Measurements from ENCODE around the gene METTL25. TPM values are rescaled to one million over a fixed set of nuclear protein-coding genes. Genes with fewer than 3 reads are reported as not detected.
A peak's percentile ranks its signal among the peaks of the same experiment; 100 is the strongest.

The METTL25 gene
- polyA plus RNA-seq, 4 donors: 4.3 to 12.1 (median 9.8) TPM

- Histone ChIP-seq H3K9me3 (ENCODE audit: control insufficient read depth in 2 of 2, insufficient read depth in 1 of 2, low read depth in 1 of 2, low read length in 1 of 2) (no peaks in the 10 kb centered on the region), H3K4me1 (ENCODE audit: control insufficient read depth in 3 of 3, insufficient read depth in 2 of 3, low read depth in 1 of 3, low read length in 2 of 3) (no peaks in the 10 kb centered on the region), H3K27me3 (ENCODE audit: control insufficient read depth in 3 of 3, insufficient read depth in 3 of 3, low read length in 3 of 3) (no peaks in the 10 kb centered on the region), H3K36me3 (ENCODE audit: control insufficient read depth in 3 of 3, insufficient read depth in 2 of 3, low read depth in 1 of 3, low read length in 3 of 3) (no peaks in the 10 kb centered on the region), H3K27ac (ENCODE audit: low read depth in 1 of 3, low read length in 2 of 3) (no peak overlapping the region), H3K4me3 (ENCODE audit: low read depth in 1 of 3, low read length in 3 of 3) (no peak overlapping the region)
- DNase-seq (no peak), FAIRE-seq (no peak)
- WGBS, 3 donors: 96 to 97% (median 97%) methylated on average over 1 of the region's 1 CpG
Measured at GRCh38 chr12:82412246-82412645, 53.9 kb downstream of the METTL25 start.

DNA sequence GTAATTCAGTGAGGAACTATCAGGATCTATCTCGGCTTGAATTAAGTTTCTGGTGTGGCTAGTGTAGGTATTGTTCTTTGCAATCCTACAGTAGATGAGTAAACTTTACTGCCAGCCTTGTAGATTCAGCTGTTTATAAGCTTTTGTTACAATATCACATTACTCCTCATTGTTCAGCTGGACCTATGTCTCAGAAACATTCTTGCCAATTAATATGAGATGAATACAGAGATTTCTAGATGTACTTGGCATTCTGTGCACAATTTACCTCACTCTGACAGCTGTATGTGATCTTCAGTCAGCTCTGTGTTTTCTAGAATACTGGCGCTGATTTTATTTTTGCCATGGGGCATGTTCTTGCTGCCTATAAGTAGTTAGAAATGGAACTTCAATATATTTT is 55.7 kb downstream of the METTL25 start:
- Histone ChIP-seq H3K27ac (ENCODE audit: low read depth in 1 of 3, low read length in 2 of 3) (no peak overlapping the region), H3K36me3 (ENCODE audit: control insufficient read depth in 3 of 3, insufficient read depth in 2 of 3, low read depth in 1 of 3, low read length in 3 of 3) (no peaks in the 10 kb centered on the region), H3K4me1 (ENCODE audit: control insufficient read depth in 3 of 3, insufficient read depth in 2 of 3, low read depth in 1 of 3, low read length in 2 of 3) (no peaks in the 10 kb centered on the region), H3K9me3 (ENCODE audit: control insufficient read depth in 2 of 2, insufficient read depth in 1 of 2, low read depth in 1 of 2, low read length in 1 of 2) (no peaks in the 10 kb centered on the region), H3K27me3 (ENCODE audit: control insufficient read depth in 3 of 3, insufficient read depth in 3 of 3, low read length in 3 of 3) (no peaks in the 10 kb centered on the region), H3K4me3 (ENCODE audit: low read depth in 1 of 3, low read length in 3 of 3) (no peak overlapping the region)
- FAIRE-seq: no peak
- WGBS, 3 donors: 93 to 98% (median 94%) methylated on average over 2 of the region's 2 CpGs
- no peak for DNase-seq

DNA sequence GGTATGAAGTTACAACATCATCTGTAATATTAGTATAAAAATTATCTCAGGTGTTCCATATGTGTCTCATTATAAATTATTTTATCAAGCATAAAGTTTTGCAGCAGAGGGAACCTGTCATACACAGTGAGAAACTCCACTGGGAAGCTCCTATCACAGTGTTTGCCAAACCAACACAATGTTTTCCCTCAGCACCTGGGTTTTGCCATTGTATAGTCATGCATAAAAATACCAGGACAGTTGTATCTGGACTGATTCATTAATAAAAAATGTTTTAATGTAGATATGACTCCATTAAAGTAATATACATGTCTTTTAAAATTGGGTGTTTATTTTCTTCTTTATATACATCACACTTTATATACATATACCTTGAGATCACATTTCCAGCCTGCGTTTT is 56.6 kb downstream of the METTL25 start:
- no peak for FAIRE-seq
- Histone ChIP-seq H3K9me3 (ENCODE audit: control insufficient read depth in 2 of 2, insufficient read depth in 1 of 2, low read depth in 1 of 2, low read length in 1 of 2) (no peaks in the 10 kb centered on the region), H3K27ac (ENCODE audit: low read depth in 1 of 3, low read length in 2 of 3) (no peak overlapping the region), H3K36me3 (ENCODE audit: control insufficient read depth in 3 of 3, insufficient read depth in 2 of 3, low read depth in 1 of 3, low read length in 3 of 3) (no peaks in the 10 kb centered on the region), H3K4me1 (ENCODE audit: control insufficient read depth in 3 of 3, insufficient read depth in 2 of 3, low read depth in 1 of 3, low read length in 2 of 3) (no peaks in the 10 kb centered on the region), H3K27me3 (ENCODE audit: control insufficient read depth in 3 of 3, insufficient read depth in 3 of 3, low read length in 3 of 3) (no peaks in the 10 kb centered on the region), H3K4me3 (ENCODE audit: low read depth in 1 of 3, low read length in 3 of 3) (no peak overlapping the region)
- WGBS, 3 donors: 96 to 98% (median 97%) methylated on average over 1 of the region's 1 CpG
- DNase-seq: no peak

DNA sequence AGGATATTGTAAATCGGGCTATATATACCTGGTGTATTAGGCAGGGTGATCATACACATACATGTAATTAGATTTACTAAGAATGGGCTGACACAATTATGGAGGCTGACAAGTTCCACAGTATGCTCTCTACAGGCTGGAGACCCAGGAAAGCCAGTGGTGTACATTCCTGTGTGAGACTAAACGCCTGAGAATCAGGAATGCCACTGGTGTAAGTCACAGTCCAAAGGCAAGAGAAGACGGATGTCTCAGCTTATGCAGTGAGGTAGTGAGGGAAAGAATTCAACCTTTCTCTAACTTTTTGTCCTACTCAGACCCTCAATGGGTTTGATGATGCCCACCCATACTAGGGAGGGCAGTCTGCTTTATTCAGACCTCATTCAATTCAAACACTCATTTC is 57.1 kb downstream of the METTL25 start:
- Histone ChIP-seq H3K9me3 (ENCODE audit: control insufficient read depth in 2 of 2, insufficient read depth in 1 of 2, low read depth in 1 of 2, low read length in 1 of 2) (no peaks in the 10 kb centered on the region), H3K27me3 (ENCODE audit: control insufficient read depth in 3 of 3, insufficient read depth in 3 of 3, low read length in 3 of 3) (no peaks in the 10 kb centered on the region), H3K36me3 (ENCODE audit: control insufficient read depth in 3 of 3, insufficient read depth in 2 of 3, low read depth in 1 of 3, low read length in 3 of 3) (no peaks in the 10 kb centered on the region), H3K27ac (ENCODE audit: low read depth in 1 of 3, low read length in 2 of 3) (no peak overlapping the region), H3K4me3 (ENCODE audit: low read depth in 1 of 3, low read length in 3 of 3) (no peak overlapping the region), H3K4me1 (ENCODE audit: control insufficient read depth in 3 of 3, insufficient read depth in 2 of 3, low read depth in 1 of 3, low read length in 2 of 3) (no peaks in the 10 kb centered on the region)
- DNase-seq (no peak), FAIRE-seq (no peak)
- WGBS, 3 donors: 94 to 98% (median 95%) methylated on average over 3 of the region's 3 CpGs

DNA sequence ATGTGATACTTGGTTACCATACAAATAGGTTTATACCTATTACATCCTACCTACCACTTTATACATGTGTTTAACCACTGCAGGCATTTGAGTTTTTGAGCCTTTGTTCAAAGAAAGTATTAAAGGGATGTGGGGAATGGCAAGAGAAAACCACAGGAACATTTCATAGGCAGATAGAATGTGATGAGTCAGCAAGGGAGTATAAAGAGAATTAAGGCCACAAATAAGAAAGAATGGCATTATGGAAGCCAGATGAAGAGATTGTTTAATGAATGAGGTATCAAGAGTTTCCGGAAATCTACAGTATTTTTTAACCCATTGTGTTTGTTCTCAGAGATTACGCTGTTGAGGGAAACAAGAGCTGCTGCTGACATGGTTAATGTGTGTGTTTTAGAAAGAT is 66.9 kb downstream of the METTL25 start:
- FAIRE-seq: no peak
- no peak for DNase-seq
- Histone ChIP-seq H3K27ac (ENCODE audit: low read depth in 1 of 3, low read length in 2 of 3) (no peak overlapping the region), H3K36me3 (ENCODE audit: control insufficient read depth in 3 of 3, insufficient read depth in 2 of 3, low read depth in 1 of 3, low read length in 3 of 3) (no peaks in the 10 kb centered on the region), H3K27me3 (ENCODE audit: control insufficient read depth in 3 of 3, insufficient read depth in 3 of 3, low read length in 3 of 3) (no peaks in the 10 kb centered on the region), H3K4me3 (ENCODE audit: low read depth in 1 of 3, low read length in 3 of 3) (no peak overlapping the region), H3K4me1 (ENCODE audit: control insufficient read depth in 3 of 3, insufficient read depth in 2 of 3, low read depth in 1 of 3, low read length in 2 of 3) (no peaks in the 10 kb centered on the region), H3K9me3 (ENCODE audit: control insufficient read depth in 2 of 2, insufficient read depth in 1 of 2, low read depth in 1 of 2, low read length in 1 of 2) (peaks cover 0 to 3% of the 10 kb centered on the region in 2 donors)
- WGBS, 3 donors: 66 to 78% (median 68%) methylated on average over 2 of the region's 2 CpGs

DNA sequence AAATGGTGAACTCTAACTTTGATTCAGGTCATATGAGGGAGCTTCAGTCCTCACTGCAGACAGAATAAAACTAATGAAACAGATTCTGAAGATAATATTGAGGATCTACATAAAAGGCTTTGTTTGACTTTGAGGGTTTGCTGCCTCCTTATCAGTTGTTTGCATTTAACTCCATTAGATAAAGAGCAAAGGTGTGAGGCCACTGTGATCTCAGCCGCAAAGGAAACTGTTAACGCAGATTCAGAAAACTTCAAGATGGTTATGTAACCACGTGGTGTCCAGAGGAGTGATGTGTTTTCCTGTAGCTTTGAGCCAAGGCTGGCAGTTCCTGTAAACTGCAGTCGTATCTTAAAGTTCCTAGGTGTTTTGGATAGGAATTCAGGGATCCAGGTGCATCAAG is 67.8 kb downstream of the METTL25 start:
- FAIRE-seq: no peak

DNA sequence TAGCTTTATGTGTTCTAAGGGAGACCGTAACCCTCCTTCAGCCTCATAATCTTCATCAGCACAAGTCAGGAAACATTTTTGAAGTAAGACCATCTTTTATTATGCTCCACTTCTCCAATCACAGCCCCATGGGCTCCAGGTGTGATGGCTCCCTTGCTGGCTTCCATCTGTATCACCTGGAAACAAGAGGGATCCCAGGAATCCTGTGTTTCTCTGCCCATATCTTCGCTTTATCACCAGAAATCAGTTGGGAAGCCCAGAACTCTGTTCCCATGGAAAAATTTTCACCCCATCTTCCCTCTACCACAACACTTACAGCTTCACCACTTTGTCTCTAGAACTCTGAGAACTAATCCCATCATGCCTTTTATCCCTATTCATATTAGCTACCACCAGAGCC is 68.3 kb downstream of the METTL25 start:
- H3K27me3 ChIP-seq (ENCODE audit: control insufficient read depth in 3 of 3, insufficient read depth in 3 of 3, low read length in 3 of 3): no peaks in the 10 kb centered on the region
- H3K4me1 ChIP-seq (ENCODE audit: control insufficient read depth in 3 of 3, insufficient read depth in 2 of 3, low read depth in 1 of 3, low read length in 2 of 3): no peaks in the 10 kb centered on the region
- no peaks in the 10 kb centered on the region for H3K36me3 ChIP-seq (ENCODE audit: control insufficient read depth in 3 of 3, insufficient read depth in 2 of 3, low read depth in 1 of 3, low read length in 3 of 3)
- no peaks in the 10 kb centered on the region for H3K9me3 ChIP-seq (ENCODE audit: control insufficient read depth in 2 of 2, insufficient read depth in 1 of 2, low read depth in 1 of 2, low read length in 1 of 2)
- DNase-seq (no peak), FAIRE-seq (no peak)
- no peak overlapping the region for H3K4me3 ChIP-seq (ENCODE audit: low read depth in 1 of 3, low read length in 3 of 3)
- 93 to 98% (median 97%) methylated on average over 2 of the region's 2 CpGs for WGBS, 3 donors
- H3K27ac ChIP-seq (ENCODE audit: low read depth in 1 of 3, low read length in 2 of 3): no peak overlapping the region

More for the DNA sequence above, 67.8 kb downstream of the METTL25 start:
- no peaks in the 10 kb centered on the region for H3K9me3 ChIP-seq (ENCODE audit: control insufficient read depth in 2 of 2, insufficient read depth in 1 of 2, low read depth in 1 of 2, low read length in 1 of 2)
- no peak overlapping the region for H3K4me3 ChIP-seq (ENCODE audit: low read depth in 1 of 3, low read length in 3 of 3)
- no peak overlapping the region for H3K27ac ChIP-seq (ENCODE audit: low read depth in 1 of 3, low read length in 2 of 3)
- DNase-seq: peak in 1 of 2 donors; percentile 11
- H3K4me1 ChIP-seq (ENCODE audit: control insufficient read depth in 3 of 3, insufficient read depth in 2 of 3, low read depth in 1 of 3, low read length in 2 of 3): no peaks in the 10 kb centered on the region
- no peaks in the 10 kb centered on the region for H3K36me3 ChIP-seq (ENCODE audit: control insufficient read depth in 3 of 3, insufficient read depth in 2 of 3, low read depth in 1 of 3, low read length in 3 of 3)
- 13 to 45% (median 22%) methylated on average over 4 of the region's 4 CpGs for WGBS, 3 donors
- no peaks in the 10 kb centered on the region for H3K27me3 ChIP-seq (ENCODE audit: control insufficient read depth in 3 of 3, insufficient read depth in 3 of 3, low read length in 3 of 3)

DNA sequence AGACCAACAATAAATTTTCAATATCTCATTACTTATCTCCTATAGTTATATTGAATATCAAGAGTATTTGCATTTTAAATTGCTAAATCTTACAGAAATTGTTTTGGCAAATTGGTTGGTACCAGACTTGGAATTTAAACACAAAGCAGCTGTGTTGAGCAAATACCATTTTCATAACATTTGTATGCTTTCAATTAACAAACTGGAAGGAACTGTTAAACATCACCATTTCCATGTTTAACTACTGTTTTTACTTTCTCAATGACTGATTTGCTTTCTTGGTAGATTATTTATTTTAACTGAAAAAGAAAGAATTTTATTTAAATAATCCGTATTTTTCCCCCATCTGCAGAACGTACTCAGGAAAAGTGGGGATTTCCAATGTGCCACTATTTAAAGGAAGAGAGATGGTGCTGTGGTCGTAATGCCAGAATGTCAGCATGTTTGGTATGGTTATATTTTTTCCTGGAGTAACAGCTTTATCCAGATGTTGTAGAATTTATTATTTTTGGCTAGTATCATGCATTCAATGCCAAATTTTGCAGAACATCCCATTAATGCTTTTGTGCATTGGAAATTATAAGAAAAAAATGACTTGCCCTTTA is 72.3 kb downstream of the METTL25 start:
- Histone ChIP-seq H3K9me3 (ENCODE audit: control insufficient read depth in 2 of 2, insufficient read depth in 1 of 2, low read depth in 1 of 2, low read length in 1 of 2) (no peaks in the 10 kb centered on the region), H3K4me3 (ENCODE audit: low read depth in 1 of 3, low read length in 3 of 3) (no peak overlapping the region), H3K36me3 (ENCODE audit: control insufficient read depth in 3 of 3, insufficient read depth in 2 of 3, low read depth in 1 of 3, low read length in 3 of 3) (no peaks in the 10 kb centered on the region), H3K4me1 (ENCODE audit: control insufficient read depth in 3 of 3, insufficient read depth in 2 of 3, low read depth in 1 of 3, low read length in 2 of 3) (no peaks in the 10 kb centered on the region), H3K27me3 (ENCODE audit: control insufficient read depth in 3 of 3, insufficient read depth in 3 of 3, low read length in 3 of 3) (no peaks in the 10 kb centered on the region), H3K27ac (ENCODE audit: low read depth in 1 of 3, low read length in 2 of 3) (no peak overlapping the region)
- FAIRE-seq (no peak), DNase-seq (no peak)
- WGBS, 3 donors: 59 to 92% (median 88%) methylated on average over 3 of the region's 3 CpGs

DNA sequence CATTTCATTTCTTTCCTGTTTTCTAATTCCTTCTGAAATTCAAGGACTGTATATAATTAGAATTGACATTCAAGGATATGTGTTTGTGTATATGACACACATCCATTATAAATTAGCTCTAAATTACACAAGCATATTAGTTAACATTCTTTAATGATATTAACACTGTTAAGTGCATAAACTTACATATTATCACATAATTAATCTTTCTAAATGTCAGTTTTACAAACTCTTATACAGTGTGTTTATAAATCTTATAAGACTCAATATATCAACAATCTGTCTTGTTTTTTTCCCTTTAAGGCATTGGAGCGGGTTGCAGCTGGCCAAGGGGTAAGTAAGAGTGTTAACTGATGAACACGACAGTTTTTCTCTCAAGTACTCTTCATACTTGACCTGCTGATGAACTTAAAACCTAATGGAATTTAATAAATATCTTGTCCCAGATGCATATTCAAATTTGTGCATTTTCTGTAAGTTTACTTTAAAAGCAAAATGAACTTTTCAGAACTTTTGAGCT is 76.1 kb downstream of the METTL25 start:
- 73 to 91% (median 87%) methylated on average over 2 of the region's 2 CpGs for WGBS, 3 donors
- FAIRE-seq (no peak), DNase-seq (no peak)
- H3K36me3 ChIP-seq (ENCODE audit: control insufficient read depth in 3 of 3, insufficient read depth in 2 of 3, low read depth in 1 of 3, low read length in 3 of 3): no peaks in the 10 kb centered on the region
- no peak overlapping the region for H3K4me3 ChIP-seq (ENCODE audit: low read depth in 1 of 3, low read length in 3 of 3)
- no peak overlapping the region for H3K27ac ChIP-seq (ENCODE audit: low read depth in 1 of 3, low read length in 2 of 3)
- H3K4me1 ChIP-seq (ENCODE audit: control insufficient read depth in 3 of 3, insufficient read depth in 2 of 3, low read depth in 1 of 3, low read length in 2 of 3): no peaks in the 10 kb centered on the region
- no peaks in the 10 kb centered on the region for H3K27me3 ChIP-seq (ENCODE audit: control insufficient read depth in 3 of 3, insufficient read depth in 3 of 3, low read length in 3 of 3)
- H3K9me3 ChIP-seq (ENCODE audit: control insufficient read depth in 2 of 2, insufficient read depth in 1 of 2, low read depth in 1 of 2, low read length in 1 of 2): no peaks in the 10 kb centered on the region
